GM19372 (cell line): ENCODE measurements around the gene CDK7.
"Not testable (repeated sequence)": the region's sequence is repeated elsewhere in the genome, so short reads cannot be mapped to it uniquely, and the experiment has no call there.

Experiments used
- ATAC-seq: cut with Tn5 transposase; IDR thresholded peaks from one replicate; pipeline ENCODE4 v1.9.1; 2021; ENCODE audit warnings: mild to moderate bottlenecking, low read depth, moderate library complexity; ENCODE audit not compliant: unreplicated experiment

The CDK7 gene

GRCh38 chr5:69234457-69235268 is at the start of gene CDK7:
Gene CDK7, plus strand, starts transcription at chr5:69234886. Its CDS starts 90 bp downstream, at chr5:69234976.
- ATAC-seq = peak; percentile 98

GRCh38 chr5:69187342-69187741 is 47.3 kb upstream of the CDK7 start:
- ATAC-seq = no peak

GRCh38 chr5:69188811-69189161 is 45.9 kb upstream of the CDK7 start:
- ATAC-seq = no peak

GRCh38 chr5:69189162-69190086 is 45.3 kb upstream of the CDK7 start, which contains the start of gene CENPH:
Gene CENPH, plus strand, starts transcription at chr5:69189583. Its CDS starts 52 bp downstream, at chr5:69189635.
- peak; percentile 86 for ATAC-seq

- ATAC-seq = no peak
These were observed 32.2 kb upstream of the CDK7 start for GRCh38 chr5:69202497-69202896.

- ATAC-seq = no peak
These were observed 28.0 kb upstream of the CDK7 start for GRCh38 chr5:69206528-69207190.

GRCh38 chr5:69209602-69210001 is 25.1 kb upstream of the CDK7 start:
- ATAC-seq = no peak

- no peak for ATAC-seq
These were observed 23.5 kb upstream of the CDK7 start for GRCh38 chr5:69211200-69211599.

- no peak for ATAC-seq
These were observed 22.7 kb upstream of the CDK7 start for GRCh38 chr5:69212022-69212421.

GRCh38 chr5:69213513-69214215 is 21.0 kb upstream of the CDK7 start:
- no peak for ATAC-seq

GRCh38 chr5:69217151-69217511 is 17.6 kb upstream of the CDK7 start:
- ATAC-seq = no peak

GRCh38 chr5:69217548-69218526 is 16.8 kb upstream of the CDK7 start:
- peak; percentile 88 for ATAC-seq

GRCh38 chr5:69219939-69220338 is 14.7 kb upstream of the CDK7 start:
- ATAC-seq = no peak

GRCh38 chr5:69220371-69220770 is 14.3 kb upstream of the CDK7 start:
- not testable (repeated sequence) for ATAC-seq

- not testable (repeated sequence) for ATAC-seq
These were observed 13.9 kb upstream of the CDK7 start for GRCh38 chr5:69220833-69221232.

- no peak for ATAC-seq
These were observed 10.2 kb upstream of the CDK7 start for GRCh38 chr5:69224520-69224919.

- no peak for ATAC-seq
These were observed 8.8 kb upstream of the CDK7 start for GRCh38 chr5:69225860-69226259.

GRCh38 chr5:69230181-69230580 is 4.5 kb upstream of the CDK7 start:
- no peak for ATAC-seq

- ATAC-seq = no peak
These were observed 3.4 kb upstream of the CDK7 start for GRCh38 chr5:69231281-69231680.
